Measurements from ENCODE around the gene DOC2B.

- TF ChIP-seq, protein P1, sequence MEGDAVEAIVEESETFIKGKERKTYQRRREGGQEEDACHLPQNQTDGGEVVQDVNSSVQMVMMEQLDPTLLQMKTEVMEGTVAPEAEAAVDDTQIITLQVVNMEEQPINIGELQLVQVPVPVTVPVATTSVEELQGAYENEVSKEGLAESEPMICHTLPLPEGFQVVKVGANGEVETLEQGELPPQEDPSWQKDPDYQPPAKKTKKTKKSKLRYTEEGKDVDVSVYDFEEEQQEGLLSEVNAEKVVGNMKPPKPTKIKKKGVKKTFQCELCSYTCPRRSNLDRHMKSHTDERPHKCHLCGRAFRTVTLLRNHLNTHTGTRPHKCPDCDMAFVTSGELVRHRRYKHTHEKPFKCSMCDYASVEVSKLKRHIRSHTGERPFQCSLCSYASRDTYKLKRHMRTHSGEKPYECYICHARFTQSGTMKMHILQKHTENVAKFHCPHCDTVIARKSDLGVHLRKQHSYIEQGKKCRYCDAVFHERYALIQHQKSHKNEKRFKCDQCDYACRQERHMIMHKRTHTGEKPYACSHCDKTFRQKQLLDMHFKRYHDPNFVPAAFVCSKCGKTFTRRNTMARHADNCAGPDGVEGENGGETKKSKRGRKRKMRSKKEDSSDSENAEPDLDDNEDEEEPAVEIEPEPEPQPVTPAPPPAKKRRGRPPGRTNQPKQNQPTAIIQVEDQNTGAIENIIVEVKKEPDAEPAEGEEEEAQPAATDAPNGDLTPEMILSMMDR (IDR thresholded peaks at IDR 0.05; ENCODE audit: low read depth, low read length, poor library complexity, severe bottlenecking), result no peak
- TF ChIP-seq EZH2phosphoT487 (IDR thresholded peaks at IDR 0.05; ENCODE audit: borderline replicate concordance, low read length), result no peak
Observed at GRCh38 chr17:161481-161880, 20.0 kb downstream of the DOC2B start.

Measured in DOHH2 (cell line).